Placental pericyte (primary cell): ENCODE data around the gene LRRC23. TPM values are rescaled to one million over a fixed set of nuclear protein-coding genes. Genes with fewer than 3 reads are reported as not detected.
A peak's percentile ranks its signal among the peaks of the same experiment; 100 is the strongest.

Source experiments
- small RNA-seq: library from RNA; depleted of rRNA; stranded (forward); fragments of <200 nt; gene quantifications from one replicate; pipeline ENCODE3, GENCODE V24; 2012; ENCODE audit warnings: low replicate concordance
- total RNA-seq: library from RNA; depleted of rRNA; stranded (reverse); fragments of >200 nt; gene quantifications from 2 replicates; pipeline ENCODE4 v1.2.3, GENCODE V29; 2012

Gene LRRC23
- total RNA-seq = 3.4 and 14.0 TPM in 2 replicates

GRCh38 chr12:6904280-6905276, at the start of gene LRRC23:
TSS of gene LRRC23 (plus strand) at chr12:6904822. CDS start at chr12:6905634, 812 bp downstream.

GRCh38 chr12:6867413-6868210, 37.0 kb upstream of the LRRC23 start, which contains the start of gene TPI1:
TSS of gene TPI1 (plus strand) at chr12:6867531. CDS start at chr12:6867567, 36 bp downstream.

GRCh38 chr12:6873094-6874014, 31.3 kb upstream of the LRRC23 start, which contains the start of gene SPSB2:
TSS of gene SPSB2 (minus strand) at chr12:6873303. CDS start at chr12:6872901, 402 bp downstream.

GRCh38 chr12:6914246-6914946, 9.8 kb downstream of the LRRC23 start, which contains the start of gene ENO2:
TSS of gene ENO2 (plus strand) at chr12:6914580. CDS start at chr12:6915833, 1,253 bp downstream.

GRCh38 chr12:6927379-6928021, 22.9 kb downstream of the LRRC23 start, which contains the start of gene ATN1:
TSS of gene ATN1 (plus strand) at chr12:6927959. CDS start at chr12:6934002, 6,043 bp downstream.

GRCh38 chr12:6943722-6944380, 39.2 kb downstream of the LRRC23 start, which contains the start of the genes C12orf57 and RNU7-1:
TSS of gene C12orf57 (plus strand) at chr12:6944022. CDS start at chr12:6944122, 100 bp downstream.
TSS of gene RNU7-1 (plus strand) at chr12:6943816.

GRCh38 chr12:6950811-6951540, 46.4 kb downstream of the LRRC23 start, which contains the start of gene PTPN6:
TSS of gene PTPN6 (plus strand) at chr12:6951356. CDS start at chr12:6951513, 157 bp downstream.

Small RNA genes lying within 50 kb of the gene (small RNA-seq; reads per million reads assigned to genes)
- 2.4 reads per million, percentile 73 among the genes with 10 or more reads in this experiment for gene MIR141
- gene MIR200C = 13.1 reads per million, percentile 95 among the genes with 10 or more reads in this experiment
- not detected for gene RNU7-1

Other genes starting within 250 kb of the LRRC23 start
- 23.2 and 64.3 TPM in 2 replicates for gene ING4, start 241.7 kb upstream of the LRRC23 start, total RNA-seq
- gene ZNF384, start 215.4 kb upstream of the LRRC23 start, total RNA-seq = 30.6 and 31.5 TPM in 2 replicates
- not detected in 2 replicates for gene PIANP, start 204.0 kb upstream of the LRRC23 start, total RNA-seq
- 82.7 and 104 TPM in 2 replicates for gene COPS7A, start 180.8 kb upstream of the LRRC23 start, total RNA-seq
- gene MLF2, start 151.7 kb upstream of the LRRC23 start, total RNA-seq = 144 and 234 TPM in 2 replicates
- 113 and 199 TPM in 2 replicates for gene PTMS, start 138.5 kb upstream of the LRRC23 start, total RNA-seq
- 0.22 and 0.29 TPM in 2 replicates for gene LAG3, start 132.3 kb upstream of the LRRC23 start, total RNA-seq
- gene CD4, start 115.3 kb upstream of the LRRC23 start, total RNA-seq = 0.57 and 1.1 TPM in 2 replicates
- 1.1 TPM in 2 replicates for gene GPR162, start 83.0 kb upstream of the LRRC23 start, total RNA-seq
- gene P3H3, start 76.4 kb upstream of the LRRC23 start, total RNA-seq = 83.3 and 146 TPM in 2 replicates
- gene GNB3, start 63.9 kb upstream of the LRRC23 start, total RNA-seq = 2.0 and 6.2 TPM in 2 replicates
- gene CDCA3, start 53.5 kb upstream of the LRRC23 start, total RNA-seq = 0.66 and 43.2 TPM in 2 replicates
- 64.3 and 117 TPM in 2 replicates for gene USP5, start 52.7 kb upstream of the LRRC23 start, total RNA-seq
- gene TPI1, start 37.3 kb upstream of the LRRC23 start, total RNA-seq = 386 and 739 TPM in 2 replicates
- gene SPSB2, start 31.5 kb upstream of the LRRC23 start, total RNA-seq = 8.2 and 8.5 TPM in 2 replicates
- 8.2 and 9.4 TPM in 2 replicates for gene ENO2, start 9.8 kb downstream of the LRRC23 start, total RNA-seq
- gene ATN1, start 23.1 kb downstream of the LRRC23 start, total RNA-seq = 15.6 and 17.9 TPM in 2 replicates
- gene RNU7-1, start 39.0 kb downstream of the LRRC23 start, total RNA-seq = not detected in 2 replicates
- 69.3 and 175 TPM in 2 replicates for gene C12orf57, start 39.2 kb downstream of the LRRC23 start, total RNA-seq
- 0.22 TPM in 1 of 2 replicates, not detected in the other for gene PTPN6, start 46.5 kb downstream of the LRRC23 start, total RNA-seq
- 186 and 248 TPM in 2 replicates for gene PHB2, start 65.8 kb downstream of the LRRC23 start, total RNA-seq
- gene EMG1, start 66.1 kb downstream of the LRRC23 start, total RNA-seq = 38.5 and 41.5 TPM in 2 replicates
- gene LPCAT3, start 113.7 kb downstream of the LRRC23 start, total RNA-seq = 16.3 and 25.6 TPM in 2 replicates
- gene C1S, start 155.9 kb downstream of the LRRC23 start, total RNA-seq = 40.7 and 172 TPM in 2 replicates
- 23.2 and 300 TPM in 2 replicates for gene C1R, start 187.6 kb downstream of the LRRC23 start, total RNA-seq
- 15.0 and 34.6 TPM in 2 replicates for gene C1RL, start 204.4 kb downstream of the LRRC23 start, total RNA-seq
- not detected in 2 replicates for gene RBP5, start 224.1 kb downstream of the LRRC23 start, total RNA-seq
- 6.4 and 12.9 TPM in 2 replicates for gene CLSTN3, start 225.5 kb downstream of the LRRC23 start, total RNA-seq